Muscle of arm (tissue), 12 donors: ENCODE measurements around the gene DOCK9. TPM values are rescaled to one million over a fixed set of nuclear protein-coding genes. Genes with fewer than 3 reads are reported as not detected.
"Not testable (repeated sequence)": the region's sequence is repeated elsewhere in the genome, so short reads cannot be mapped to it uniquely, and the experiment has no call there.

ENCODE experiments used
- DNase-seq: peaks from one replicate; pipeline ENCODE4 v3.0.0-alpha.2; 2013
- polyA plus RNA-seq, 12 donors: library from polyadenylated mRNA; unstranded; fragments of 120-200 nt; gene quantifications; one replicate each; pipeline ENCODE4 v1.2.1, GENCODE V29; 2013; ENCODE audit not compliant: insufficient read length in 12 of 12

The DOCK9 gene
- polyA plus RNA-seq, 12 donors, result 82.7 to 152 (median 108) TPM; not detected in 1

DNA sequence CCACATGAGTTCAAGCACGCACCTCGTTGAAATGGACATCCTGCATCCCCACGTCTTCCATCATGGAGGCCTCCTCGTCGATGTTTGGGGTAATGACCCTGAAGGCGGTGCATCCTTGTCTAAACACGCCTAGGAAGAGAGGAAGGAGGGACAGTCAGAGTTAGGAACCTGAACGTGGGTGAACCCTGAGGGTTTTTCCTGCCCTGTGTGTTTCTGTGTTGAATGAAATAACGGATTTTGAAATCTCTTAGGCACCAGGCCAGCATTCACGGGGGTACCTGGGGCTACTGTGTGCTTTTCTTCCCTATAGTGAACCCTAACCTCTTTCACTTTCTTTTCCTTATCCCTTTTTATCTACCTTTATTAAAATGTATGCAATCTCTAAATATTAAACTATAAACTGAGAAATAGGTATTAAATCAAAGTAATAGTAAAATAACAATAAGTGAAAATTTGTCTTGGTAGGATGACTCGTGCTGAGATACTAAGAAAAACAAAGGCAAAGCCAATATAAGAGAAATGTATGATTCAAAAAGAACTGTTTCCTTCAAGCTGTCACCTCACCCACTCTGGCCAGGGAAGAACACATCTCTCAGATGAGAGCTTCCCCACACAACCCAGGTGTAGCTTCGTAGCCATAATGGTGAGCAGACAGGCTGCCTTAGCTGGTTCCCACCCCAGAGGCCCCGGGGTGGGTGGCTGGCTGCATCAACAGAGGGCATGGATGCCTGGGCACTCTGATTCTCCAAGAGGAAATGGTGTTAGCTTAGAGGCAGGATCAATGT is 153.3 kb downstream of the DOCK9 start:
- DNase-seq, result no peak

DNA sequence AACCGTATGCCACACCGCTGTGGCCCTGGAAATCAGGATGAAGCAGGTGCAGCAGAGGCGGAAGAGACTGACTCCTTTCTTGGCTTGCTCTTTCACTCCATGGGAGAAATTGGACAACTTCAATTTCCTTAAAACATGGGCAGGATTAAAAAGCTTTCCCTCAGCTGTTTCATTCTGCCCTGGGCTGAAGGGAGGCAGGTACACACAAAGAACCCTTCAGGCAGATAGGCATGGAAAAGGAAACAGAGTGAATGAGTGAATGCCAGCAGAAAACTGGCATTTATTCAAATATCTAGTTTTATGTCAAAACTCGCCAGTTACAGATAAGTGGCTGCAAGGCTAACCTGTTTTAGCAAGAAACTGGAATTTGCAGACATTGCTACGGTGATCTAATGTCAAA is 154.4 kb downstream of the DOCK9 start:
- no peak for DNase-seq

DNA sequence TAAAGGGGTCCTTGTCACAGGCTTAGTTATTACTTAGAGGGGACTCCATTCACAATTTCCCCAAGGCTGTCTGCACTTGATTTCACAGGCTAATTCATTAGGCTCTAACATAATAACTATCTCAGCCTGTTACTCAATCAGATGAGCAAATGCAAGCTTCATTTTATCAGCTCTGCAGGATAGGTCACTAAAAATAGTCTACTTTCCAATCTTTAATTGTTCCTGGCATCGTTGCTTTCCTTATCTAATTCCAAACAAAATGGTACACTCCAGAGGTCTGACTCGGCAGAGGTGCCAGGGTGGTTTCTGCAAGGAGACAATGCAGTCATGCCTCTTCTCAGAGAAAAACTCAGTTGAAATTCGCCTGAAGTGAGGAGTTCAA is 155.6 kb downstream of the DOCK9 start:
- no peak for DNase-seq

DNA sequence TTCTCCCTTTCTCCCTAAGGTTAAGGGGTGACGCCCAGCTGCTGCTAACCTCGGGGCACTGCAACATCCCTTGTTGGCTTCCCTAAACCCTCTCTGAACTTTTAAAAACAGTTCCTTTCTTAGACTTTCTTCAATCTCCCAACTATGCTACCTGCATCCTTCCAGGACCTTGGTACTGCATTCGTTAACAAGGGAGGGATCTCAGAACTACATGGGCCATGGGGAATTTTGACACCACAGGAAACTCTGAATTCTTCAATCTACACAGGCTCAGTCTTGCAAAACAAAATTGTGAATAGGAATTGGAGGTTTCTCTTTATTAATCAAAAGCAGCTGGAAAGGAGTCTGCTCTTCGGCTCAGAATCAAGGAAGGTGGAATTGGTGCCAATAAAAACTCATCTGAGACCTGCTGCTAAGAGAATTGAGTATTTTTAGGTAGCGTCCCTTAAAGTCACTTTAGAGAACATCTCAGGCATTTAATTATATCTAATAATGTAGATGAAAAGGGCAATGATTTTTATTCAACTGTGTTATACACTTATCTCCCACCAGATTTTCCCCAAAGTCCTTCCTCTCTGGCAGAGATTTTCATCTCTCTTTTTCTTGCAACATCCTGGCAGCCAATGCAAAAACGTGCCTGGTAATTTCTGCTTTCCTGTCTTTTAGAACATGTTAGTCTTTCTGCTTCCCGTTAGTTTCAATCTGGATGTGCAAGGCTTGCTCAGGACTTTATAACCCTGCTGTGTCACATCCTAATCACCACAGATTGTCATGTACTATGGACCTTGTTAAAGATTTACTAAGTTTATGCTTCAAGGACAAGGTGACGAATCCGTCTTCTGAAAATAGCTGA is 156.3 kb downstream of the DOCK9 start:
- peak; percentile 79 for DNase-seq

DNA sequence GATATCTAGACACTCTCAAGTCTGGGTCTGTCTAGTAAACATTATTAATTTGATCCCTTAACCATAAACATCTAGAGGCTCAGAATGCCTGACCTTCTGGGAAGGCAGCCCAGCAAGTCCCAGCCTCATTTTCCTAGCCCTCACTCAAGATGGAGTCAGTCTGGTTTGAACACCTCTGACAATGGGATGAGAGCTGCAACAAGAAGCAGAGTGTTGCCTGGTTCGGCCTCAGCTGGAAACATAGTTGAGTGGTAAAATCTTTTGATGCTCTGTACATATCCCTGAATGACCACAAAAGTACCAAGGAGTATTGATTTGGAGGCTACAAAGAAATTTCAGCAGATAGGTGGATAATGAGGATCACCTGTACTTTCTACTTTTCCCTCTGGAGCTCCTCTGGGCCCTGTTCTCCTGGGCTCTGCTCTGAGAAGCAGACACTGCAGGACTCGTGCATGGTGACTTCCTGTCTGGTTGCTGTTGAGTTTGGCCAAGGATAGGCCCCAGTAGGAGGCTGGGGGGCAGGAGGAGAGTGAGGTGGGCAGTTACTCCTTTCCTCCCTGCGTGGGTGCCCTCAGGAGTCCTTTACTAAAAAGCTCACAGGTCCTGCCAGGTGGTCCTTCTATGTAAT is 157.0 kb downstream of the DOCK9 start:
- no peak for DNase-seq

DNA sequence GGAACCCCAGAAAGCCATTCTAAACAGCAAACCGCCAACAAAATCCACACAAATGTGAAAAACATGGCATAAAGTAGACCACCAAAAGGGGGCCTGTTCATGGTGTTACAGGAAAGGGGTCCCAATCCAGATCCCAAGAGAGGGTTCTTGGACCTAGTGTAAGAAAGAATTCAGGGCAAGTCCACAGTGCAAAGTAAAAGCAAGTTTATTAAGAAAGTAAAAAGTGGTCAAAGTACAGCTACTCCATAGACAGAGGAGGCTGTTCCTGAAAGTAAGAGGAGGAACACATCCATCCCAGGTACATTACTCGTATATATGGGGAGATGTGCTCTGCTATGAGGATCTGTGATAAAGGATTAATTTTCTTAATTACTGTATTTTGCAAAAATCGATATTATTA is 157.6 kb downstream of the DOCK9 start:
- DNase-seq, result no peak

DNA sequence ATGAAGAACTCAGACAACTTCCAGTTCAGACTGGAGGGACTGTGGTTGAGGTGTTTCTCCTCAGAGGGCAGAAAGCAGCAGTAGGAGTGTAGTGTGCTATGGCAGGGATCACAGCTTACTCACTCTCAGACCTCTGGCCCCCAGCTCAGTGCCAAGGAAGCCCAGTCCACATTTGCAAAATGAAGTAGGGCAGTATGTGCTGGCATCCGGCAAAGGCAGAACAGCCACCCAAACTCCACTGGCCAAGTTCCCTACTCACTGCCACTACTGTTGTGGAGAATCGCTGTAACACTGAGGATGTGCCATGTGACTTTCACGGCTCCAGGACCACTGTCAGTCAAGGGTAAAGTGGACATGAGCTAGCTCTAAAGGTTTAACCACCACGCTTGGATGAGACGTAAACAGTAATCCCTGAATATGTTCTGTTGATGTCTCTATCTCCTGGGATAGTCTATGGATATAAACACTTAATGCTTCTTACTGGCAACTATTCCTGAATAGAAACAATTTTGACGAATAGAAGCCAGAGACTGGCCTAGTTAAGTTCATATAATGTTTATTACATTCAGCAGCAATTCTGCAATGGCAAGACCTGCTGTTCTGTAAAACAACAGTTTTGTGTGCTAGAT is 158.4 kb downstream of the DOCK9 start:
- DNase-seq, result no peak

DNA sequence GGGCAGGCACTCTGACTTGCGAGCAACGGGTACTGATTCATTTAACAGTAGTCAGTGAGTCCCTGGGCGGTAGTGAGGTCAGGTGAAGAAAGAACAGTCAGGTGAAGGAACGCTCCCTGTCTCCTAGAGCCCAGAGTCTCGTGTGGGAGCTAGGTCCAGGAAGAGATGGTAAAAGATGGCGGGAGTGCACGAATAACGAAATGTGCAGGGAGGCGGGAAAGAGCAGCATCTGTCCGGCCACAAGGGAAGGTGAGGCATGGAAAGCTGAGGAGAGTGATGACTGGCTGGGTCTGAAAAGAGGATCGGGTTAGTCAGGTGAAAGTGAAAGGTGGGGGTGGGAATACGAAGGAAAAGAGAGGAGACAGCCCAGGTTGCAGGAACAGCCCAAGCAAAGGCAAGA is 161.5 kb downstream of the DOCK9 start:
- no peak for DNase-seq

DNA sequence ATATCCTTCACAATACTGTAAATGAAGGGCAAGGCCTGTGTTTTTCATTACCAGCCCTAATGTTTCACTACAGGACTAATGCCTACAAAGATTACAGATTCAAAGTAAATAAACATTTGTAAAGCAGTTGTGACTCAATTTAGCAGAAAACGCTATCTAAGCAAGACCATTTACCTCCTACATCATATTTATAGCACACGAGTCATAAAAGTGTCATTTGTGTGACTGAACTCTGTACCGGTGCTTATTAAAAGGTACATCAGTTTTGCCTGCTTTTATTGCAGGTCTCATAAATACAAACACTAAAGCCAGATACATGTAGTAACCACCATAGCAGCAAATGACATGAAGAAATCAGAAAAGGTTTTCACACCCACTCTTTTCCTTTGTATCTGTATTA is 163.9 kb downstream of the DOCK9 start:
- no peak for DNase-seq

DNA sequence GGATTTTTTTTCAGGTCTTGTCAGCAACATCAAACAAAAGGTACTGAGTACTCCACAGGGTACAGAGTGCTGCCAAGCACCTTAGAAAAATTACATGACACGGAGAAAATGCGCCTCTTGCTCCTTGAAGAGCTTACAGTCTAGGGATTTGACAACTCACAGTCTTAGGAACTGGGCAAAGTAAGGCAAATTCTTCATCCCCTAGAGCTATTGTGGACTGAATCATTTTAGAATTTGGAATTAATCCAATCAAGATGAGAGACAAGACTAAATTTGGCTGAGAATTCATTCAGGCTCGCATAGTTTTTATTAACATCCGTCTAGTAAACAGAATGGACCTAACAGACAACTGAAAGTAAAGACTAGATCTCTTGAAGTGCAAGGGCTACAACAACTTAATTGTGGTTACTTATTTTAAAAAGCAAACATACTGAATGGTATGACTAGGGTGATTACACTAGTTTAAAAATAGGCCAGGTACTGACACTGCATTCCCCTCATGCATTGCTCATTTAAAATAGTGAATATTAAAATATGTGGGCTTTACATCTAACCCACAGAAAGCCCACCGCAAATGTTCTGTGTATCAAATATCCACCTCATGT is 165.6 kb downstream of the DOCK9 start:
- DNase-seq, result not testable (repeated sequence)

DNA sequence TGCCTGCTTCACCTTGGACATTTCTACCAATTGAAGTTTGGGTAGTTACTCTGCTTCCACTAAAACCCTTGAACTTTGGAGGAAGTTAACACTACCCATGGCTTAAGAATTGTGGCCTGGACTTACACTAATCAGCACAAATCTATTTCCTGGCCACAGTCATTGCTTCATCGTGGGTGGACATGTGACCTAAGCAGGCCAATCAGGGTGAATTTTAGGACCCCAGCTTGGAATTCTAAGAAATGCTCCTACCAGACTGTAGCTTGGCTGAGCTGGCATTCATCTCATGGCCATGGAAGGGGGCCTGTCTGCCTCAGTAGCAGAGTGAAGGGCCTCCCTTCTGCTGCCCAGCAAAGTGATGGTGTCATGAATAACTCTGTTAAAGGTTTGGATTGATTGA is 167.1 kb downstream of the DOCK9 start:
- DNase-seq, result no peak

DNA sequence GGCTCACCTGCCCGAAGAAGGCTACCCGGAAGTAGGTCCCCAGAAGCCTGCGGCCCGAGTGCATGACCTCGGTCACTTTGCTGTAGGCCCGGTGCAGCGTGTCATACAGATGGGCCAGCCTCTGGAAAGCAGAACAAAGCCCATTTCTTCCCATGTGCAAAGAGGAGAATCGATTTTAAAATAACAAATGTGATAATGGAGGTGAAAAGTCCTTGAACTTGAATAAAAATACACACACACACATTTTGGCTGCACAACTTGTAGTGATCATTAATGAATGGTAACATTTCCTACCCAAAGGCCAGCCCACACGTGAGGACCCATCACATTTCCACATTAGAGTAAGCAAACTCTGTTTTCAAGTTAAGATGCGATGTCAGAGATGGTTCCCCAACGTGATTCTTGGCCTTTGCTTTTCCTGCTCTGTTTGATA is 168.5 kb downstream of the DOCK9 start:
- no peak for DNase-seq

DNA sequence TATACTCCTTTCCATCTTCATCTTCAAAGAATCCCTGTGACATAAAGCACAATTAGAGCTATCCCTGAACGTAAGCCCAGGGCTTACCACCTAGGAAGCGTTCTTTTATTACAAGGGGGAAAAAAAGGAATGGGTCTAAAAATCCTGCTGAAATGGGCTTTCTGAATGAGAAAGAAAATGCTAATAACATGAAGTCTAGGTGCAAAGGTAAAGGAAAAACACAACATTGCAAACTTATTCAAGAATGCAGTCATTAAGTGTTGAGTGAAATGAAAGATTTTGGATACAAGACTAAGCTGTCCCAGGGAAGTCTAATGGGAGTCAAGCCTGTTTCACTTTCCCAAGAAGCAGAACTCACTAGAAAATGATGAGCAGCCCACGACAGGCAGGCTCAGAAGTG is 170.1 kb downstream of the DOCK9 start:
- DNase-seq, result no peak

DNA sequence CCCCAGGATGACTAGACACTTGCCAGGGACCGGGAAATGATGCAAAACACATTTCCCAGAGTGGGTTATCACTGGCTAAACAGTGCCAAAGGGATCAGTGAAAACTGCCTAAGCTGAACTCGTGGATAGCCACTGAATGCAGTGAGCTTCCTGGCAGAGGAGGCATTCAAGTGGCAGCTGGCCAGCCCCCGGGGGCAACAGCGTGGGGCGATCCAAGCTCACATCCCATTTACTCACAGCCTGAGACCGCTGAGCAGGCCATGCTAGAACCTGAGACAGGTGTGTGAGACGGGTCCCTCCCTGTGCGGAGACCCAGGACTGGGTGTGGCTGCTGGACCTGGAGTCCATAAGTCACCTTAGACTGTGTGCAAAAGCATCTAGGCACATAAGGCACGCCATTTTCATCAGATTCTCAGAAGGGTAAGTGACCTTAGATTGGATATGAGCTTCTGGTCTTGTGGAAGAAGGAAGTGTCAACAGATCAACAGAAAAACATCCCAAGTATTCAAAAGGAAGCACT is 173.5 kb downstream of the DOCK9 start:
- DNase-seq, result no peak

DNA sequence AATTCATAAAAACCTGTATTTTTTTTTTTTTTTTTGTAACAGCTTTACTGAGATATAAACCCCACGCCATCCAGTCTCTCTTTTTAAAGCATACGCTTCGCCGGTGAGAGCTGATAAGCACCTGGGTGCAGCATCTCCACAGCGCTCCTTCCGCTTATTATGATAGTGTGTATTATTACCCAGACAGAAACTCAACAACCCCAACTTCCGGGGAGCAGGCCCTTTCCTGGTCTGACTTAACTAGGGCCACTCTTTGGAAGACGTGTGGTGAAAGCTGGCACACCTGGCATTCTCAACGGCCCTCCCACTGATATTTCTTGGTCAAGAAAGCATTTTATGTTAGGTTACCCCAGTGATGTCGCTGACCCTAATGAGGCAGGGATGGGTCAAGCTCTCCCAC is 173.9 kb downstream of the DOCK9 start:
- no peak for DNase-seq

DNA sequence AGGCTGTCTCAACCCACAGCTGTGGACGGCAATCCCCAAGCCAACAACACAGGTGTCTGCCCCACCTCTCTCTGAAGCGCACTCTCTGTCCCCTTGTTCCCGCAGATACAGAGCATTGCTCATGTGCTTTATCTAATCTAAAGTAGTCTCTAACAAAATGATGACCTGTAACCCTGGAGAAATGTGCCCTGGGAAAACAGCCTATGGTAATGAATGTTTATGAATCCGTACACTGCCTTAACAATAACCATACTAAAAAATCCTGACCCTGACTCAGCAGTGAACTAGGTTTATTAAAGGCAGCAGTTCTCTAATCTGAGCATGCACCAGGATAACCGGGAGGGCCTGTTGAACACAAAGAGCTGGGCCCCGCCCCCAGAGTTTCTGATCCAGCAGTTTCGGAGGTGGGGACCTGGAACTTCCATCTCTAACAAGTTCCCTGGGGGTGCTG is 174.7 kb downstream of the DOCK9 start:
- DNase-seq, result no peak

DNA sequence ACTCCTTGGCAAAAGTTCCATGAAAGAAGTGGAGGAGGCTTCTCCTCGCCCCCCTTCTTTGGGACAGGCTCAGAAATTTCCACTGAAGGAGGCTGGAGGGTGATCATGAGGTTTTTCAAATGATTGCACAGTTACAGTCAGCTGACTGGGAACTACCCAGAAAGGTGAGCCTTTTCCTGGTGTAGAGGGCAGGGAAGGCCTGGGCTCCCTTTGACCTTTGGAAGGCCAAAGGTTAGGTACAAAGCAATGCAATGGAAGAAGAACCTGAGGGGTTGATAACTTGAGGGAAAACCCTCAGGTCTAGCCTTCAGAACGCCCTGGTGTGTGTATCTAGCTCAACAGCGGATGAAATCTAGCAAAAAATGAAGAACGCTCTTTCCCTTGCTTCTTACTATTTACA is 175.3 kb downstream of the DOCK9 start:
- DNase-seq, result no peak

DNA sequence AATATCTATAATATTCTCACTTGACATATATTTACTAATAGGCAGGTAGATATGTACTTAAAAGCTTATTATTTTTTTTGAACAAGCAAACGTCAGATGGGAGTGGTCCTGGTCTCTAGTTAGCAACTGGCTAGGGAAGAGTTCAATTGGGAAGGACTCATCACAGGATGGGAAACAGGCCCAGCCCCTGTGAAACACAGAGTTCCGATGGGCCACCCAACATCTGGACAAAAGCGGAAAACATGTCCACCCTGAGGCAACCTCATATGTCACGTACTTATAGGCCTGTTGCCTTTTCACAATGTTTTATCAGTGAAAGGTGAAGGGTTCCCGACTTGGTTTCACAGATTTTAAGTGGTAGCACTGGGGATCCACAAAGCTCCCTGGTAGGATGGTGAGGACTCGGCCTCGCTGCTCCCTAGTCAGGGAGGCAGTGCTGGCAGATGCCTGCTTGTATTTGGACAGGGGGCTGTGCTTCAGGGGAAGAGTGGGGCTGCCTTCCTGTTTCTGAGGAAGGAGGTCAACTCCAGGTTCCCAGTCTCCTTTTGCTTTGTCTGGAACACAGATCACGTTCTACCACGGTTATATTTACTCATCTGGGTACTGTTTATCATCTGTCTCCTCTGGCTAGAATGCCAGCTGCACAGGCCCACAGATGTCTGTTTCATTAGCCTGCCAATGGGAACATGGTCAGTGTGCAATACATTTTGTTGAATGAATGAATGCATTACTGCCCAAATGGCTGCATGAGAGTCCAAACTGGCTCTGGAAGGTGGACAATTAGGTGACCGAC is 176.0 kb downstream of the DOCK9 start:
- DNase-seq, result no peak

DNA sequence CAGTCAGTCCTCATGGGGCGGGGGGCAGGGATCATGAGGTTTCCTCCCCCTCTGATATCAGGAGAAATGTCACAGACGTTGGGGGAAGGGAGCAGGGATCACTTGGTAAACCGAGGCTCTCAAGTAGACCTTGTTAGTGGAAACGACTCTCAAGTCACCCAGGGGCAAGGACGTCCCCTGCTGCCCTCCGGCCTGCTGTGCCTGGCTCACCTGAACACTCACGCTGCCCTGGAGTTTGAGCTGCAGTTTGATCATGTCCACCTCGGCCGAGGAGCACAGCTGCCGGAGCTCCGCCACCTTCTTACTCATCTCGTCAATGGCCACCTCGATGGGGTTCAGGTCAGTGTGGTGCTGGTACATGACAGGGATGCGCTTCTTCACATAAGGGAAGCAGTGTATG is 177.8 kb downstream of the DOCK9 start:
- DNase-seq, result no peak

DNA sequence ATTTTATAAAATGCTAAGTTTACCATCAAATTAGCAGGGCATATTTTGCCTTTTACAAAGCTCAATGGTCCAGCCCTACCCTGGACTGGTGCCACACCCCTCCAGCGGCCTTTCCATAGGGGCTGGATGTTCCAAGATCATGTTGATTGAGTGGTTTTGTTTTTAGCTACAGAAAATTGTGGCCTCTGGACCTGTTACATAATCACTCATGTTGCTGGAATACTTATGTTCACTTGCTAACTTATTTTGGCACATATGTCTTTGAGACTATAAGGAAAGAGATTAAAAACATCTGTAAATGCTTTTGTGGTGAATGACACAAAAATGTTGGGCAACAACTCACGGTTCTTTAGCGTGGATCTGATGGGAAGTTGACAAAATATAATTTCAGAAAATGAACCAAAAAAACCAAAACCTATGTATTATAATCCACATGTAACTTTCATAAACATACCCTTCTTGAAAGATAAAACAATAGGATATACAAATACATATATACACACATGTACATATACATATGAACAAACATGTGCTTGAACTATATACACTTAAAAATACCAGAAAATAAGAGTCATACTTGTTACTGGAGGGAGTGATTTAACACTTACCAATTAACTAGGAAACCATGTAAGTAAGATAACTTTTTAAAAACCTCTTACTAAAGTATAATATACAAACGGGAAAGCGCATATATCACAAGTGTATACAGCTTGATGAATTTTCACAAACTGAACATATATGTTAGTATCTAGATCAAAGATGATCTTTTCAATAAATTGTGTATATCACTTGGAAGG is 178.8 kb downstream of the DOCK9 start:
- peak; percentile 60 for DNase-seq
